NCI-H2107 (cell line): Measurements from ENCODE around the gene LRRC4B.

Source experiments
- DNase-seq: peaks from one replicate; lab custom pipeline; 2025; lab: John Stamatoyannopoulos, UW

LRRC4B gene

DNA sequence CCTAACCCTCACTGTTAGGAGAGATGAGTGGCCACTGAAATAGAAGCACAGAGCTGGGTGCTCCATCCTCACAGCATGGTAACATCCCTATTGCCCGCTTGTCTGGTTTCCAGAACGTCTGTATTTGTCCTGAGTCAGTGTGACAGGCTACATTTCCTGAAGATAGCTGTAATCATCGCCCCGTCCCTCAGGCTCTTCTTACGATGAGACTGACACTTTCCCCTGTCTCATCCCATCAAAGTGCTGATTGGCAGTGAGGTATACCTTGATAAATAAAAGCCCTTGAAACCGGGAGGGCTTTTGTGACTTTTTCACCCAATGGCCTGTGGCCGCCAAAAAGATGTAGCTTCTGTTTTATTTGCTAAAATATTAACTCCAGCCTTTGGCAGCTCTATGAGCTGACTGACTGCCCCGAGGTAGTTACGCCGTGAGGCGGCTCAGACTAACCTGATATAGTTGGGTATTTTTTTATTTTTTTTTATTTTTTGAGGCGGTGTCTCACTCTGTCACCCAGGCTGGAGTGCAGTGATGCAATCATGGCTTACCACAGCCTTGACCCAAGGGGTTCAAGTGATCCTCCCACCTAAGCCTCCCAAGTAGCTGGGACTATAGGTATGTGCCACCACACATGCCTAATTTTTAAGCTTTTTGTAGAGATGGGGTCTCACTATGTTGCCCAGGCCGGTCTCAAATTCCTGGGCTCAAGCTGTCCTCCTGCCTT lies 5.7 kb upstream of the LRRC4B start:
- no peak for DNase-seq

DNA sequence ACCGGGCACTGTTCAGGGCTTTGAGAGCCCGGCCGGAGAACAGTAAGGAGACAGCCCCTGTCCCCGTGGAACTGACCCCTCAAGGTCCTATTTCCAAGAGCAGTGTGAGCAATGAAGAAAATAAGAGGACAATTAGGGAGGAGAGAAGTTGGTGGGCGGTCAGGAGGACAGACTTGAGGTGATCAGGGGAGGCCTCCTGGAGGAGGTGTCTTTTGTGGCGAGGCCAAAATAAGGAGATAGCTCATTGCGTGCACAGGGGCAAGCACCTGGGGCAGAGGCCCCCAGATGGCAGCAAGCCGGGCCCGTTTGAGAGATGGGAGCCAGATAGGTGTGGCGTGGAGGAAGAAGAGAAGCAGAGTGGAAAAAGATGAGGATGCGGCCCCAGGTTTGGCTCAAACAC lies 2.8 kb upstream of the LRRC4B start:
- no peak for DNase-seq

DNA sequence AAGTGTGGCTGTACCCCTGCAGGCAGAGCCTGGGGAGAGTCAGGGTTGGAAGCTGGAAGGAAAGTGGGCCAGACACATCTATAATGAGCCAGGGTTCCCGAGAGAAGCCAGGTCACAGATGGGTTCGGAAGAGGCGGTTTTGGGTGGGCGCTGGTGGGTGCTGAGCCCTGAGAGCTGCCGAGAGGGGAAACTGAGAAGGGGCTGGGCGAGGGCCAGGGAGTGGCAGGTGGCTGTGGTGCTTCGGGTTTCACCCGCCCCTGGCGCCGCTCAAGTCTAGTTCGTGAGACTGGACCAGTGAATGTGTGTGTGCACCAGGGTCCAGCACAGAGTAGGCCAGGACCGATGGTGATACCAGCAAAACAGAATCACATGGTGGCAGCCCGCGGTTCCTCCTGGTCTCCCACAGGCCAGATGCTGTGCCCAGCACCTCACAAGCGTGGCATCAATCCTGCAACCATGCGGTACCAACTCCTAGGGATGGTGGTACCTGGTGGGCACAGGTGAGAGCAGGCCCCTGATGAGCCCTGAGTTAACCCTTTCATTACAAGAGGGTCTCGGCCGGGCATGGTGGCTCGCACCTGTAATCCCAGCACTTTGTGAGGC lies 1.8 kb upstream of the LRRC4B start:
- no peak for DNase-seq

DNA sequence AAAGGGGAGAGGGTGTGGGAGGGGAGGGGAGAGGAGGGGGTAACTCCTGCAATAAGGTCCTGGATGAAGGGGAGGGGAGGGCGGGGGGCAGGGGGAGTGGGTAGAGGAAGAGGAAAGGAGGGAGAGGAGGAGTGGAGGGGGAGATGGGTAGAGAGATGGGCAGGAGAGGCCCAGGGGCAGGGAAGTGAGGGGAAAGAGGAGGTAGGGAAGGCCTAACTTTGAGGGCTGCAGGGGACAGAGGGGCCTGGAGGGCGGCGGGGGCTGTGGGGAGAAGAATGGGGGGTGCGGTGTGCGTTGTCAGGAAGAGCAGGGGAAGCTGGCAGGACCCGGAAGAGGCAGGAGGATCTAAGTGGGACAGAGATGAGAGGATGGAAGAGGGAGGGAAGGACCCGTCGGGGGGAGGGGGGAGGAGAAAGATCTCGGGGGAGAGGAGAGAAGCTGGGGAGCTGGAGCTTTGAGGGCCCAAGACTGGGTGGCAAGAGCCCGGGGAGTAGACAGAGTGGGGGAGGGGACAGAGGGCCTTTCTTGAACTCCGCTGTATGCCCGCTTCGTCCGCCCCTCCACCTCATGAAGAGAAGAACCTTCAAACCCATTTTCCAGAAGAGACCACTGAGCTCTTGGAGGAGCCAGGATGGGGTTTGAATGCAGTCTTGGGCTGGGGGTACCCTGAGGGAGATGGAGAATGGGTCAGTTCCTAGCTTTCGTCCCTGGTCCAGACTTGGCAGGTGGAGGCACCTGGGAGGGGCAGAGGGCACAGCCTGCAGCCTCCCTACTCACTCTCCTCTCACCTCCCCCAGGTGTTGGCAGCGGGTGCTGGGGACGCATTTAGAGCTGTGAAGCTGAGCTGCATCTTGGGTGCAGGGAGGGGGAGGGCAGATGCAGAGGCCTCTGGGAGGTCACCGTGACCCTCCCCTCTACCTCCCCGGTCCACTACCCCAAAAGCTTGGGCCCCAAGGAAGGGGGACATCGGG lies 778 bp upstream of the LRRC4B start:
- no peak for DNase-seq

DNA sequence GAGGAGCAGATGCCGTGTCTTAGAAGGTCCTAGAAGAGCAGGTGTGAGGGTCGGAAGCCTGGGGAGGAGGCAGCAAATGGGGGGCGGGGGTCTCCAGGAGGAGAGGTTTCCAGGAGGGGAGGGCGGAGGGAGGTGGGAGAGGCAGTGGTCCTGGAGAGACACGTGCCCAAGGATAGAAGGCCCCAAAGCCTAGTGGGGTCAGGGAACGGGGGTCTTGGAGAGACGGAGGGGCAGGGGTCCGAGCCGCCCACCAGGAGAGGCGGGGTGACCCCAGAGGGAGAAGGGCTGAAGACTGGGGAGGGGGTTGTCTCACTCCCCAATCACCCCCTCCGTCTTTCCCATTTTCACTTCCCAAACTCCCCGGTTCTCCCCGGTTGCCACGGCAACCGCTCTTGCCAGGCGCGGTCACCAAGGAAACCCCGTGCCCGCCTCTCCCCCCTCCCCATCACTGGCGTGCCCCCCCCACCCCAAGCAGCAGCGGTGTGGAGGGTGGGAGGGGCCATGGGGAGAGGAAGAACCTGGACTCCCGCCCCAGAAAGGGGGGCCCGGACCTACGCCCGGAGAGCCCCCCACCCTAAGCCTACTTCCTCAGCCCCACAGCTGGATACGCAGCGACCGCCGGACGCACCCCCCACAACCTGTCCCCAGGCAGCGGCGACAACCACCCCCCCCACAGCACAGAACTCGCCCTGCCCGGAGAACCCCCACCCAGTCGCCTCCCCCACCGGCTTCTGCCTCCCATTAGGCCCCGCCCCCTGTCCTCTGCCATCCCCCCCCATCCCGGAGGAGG lies 988 bp downstream of the LRRC4B start:
- no peak for DNase-seq

DNA sequence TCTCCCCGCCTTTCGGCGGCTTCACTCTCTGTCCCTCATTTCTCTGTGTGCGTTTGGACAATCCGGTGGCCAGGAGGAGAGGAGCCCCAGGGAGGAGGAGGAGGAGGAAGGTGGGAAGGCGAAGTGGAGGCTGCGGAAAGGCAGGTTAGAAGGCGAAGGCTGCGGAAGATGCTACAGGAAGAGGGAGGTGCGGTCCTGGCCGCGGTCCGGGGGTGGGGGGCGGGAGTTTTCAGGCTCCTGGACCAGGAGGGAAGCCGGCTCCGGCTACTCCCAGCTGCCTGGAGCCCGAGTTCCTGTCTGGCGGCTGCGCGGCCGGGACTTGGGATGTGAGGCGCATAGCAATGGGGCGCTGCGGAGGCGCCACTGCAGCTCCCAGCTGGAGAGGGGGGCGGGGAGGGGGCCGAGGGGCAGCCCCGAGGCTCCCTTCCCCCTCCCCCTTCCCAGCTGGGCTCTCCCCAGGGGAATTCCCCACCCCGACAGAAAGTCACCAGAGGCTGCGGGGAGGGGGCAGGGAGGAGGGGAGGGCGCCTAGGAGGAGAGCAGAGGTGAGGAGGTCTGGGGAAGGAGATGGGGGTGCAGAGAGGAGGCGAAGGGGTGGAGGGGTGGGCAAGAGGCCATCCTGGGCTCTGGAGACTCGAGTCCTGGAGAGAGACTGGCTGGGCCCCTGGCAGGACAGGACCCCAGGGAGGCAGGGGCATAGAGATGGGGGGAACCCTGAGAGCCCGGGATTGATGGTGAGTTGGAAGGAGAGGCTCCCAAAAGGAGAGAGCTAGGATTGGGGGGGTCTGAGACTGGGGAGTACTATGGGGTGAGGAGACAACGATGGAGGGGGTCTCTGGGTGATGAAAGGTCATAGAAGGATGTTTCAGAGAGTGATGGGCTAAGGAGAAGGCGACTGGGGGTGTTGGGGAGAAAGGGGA lies 2.0 kb downstream of the LRRC4B start:
- no peak for DNase-seq

DNA sequence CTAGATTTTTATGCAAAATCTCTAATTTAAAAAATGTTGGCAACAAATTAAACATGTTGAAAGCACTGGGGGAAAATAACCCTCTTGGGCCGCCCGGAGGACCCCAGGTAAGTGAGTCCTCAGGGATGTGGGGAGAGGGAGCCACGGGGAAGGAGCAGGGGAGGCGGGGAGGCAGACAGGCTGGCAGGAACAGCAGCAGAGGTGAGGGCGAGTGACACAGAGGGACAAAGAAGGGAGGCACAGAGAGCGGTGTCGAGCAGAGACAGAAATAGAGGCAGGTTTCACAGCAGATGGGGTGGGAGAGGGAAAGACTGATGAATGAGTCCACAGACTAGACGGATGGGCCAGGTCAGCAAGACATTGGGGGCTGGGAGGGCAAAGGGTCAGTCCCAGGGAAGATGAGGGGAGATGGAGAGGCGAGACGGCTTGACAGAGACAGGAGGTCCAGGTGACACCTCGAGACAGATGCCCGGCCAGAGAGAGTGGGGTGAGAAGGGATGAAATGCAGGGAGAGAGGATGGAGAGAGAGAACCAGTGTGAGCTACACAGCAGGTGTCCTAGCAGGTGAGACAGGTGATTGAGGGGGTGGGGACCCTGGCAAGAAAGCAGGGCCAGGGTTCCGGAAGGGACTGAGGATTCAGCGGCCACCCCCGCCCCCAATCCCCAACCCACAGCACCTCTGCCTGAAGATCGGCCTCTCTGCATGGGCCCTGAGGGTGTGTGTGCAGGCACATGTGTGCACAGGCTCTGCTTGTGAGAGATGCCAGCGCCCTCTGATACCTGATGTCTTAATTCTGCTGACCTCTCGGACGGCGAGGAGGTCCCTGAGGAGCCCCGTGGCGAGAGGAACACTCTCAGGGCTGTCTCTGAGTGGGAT lies 3.8 kb downstream of the LRRC4B start:
- DNase-seq: no peak

DNA sequence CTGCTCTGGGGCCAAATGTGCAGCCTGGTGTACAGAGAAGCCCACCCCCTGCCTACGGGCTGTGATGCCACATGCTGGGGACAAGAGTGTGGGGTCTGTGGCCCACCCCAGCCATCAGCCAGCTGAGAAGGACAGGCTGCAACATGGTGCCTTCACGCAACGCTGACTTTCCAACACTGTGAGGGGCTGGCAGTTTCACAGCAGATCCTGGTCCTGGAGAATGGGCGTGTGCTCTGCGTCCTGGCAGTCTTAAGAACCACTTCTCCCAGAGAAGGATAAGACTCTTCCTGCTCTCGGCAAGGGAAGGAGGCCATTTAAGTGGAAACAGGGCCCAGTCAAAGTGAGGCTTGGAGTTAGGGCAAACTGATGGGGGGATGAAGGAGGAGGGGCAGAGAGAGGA lies 4.6 kb downstream of the LRRC4B start:
- DNase-seq: no peak

DNA sequence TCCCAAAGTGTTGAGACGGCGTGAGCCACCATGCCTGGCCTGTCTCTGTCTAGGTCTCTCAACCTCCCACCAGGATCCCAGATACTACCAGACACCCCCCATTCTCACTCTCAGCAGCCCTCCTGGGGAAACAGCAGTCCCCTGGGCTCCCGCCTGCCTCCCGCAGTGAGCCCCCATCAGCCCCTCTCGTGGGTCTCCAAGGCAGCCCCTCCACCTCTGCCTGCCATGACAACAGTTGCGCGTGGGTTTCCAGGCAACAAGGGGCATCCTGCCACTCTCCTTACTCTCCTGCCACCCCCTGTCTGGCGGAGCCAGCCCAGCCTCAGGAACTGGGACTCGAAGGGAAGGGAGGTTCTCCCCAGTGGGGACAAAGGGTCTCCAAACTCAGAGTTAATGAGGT lies 5.2 kb downstream of the LRRC4B start:
- DNase-seq: no peak

DNA sequence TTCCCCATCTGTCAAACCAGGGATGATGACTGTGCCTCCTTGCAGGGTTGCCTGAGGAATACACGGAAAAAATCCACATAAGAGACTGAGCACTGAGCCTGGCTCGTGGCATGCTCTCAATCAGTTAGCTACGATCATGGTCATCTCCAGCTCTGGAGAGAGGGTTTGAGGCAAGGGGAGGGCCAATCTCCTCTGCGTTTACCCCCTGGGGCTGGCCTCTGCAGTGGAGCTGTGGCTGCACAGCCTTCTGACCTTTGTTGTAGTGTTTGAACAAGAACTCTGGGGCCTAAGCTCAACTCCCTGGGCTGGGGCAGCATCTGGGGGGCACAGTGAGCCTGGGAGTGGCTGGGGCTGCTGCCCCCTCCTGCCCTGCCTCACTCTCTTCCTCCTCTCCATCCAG lies 5.9 kb downstream of the LRRC4B start:
- no peak for DNase-seq

DNA sequence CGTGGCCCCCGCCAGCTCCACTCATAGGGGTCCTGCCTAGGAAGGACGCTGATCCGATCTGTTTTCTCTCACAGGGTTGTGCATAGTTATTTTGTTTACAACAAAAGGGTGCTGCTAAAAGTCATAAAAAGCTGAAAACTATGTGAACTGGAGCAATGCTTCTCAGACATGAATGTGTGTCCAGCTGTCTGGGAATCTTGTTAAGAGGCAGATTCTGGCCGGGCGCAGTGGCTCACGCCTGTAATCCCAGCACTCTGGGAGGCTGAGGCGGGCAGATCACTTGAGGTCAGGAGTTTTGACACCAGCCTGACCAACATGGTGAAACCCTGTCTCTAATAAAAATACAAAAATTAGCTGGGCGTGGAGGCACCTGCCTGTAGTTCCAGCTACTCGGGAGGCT lies 8.6 kb downstream of the LRRC4B start:
- DNase-seq: no peak

DNA sequence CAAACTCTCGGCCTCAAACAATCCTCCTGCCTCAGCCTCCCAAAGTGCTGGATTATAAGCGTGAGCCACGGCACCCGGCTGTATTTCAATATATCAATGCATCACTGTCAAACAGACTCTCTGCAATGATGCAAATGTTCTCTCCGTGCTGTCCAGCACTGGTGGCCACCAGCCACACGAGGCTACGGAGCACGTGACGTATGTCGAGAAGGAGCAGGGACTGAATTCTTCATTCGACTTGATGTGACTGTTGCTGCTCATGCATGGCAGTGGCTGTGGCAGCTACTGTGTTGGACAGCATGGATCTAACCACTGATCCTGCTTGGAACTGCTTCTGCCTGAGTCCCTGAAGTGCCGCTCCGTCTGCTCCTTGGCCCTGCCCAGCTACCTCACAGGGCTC lies 9.8 kb downstream of the LRRC4B start:
- DNase-seq: no peak

DNA sequence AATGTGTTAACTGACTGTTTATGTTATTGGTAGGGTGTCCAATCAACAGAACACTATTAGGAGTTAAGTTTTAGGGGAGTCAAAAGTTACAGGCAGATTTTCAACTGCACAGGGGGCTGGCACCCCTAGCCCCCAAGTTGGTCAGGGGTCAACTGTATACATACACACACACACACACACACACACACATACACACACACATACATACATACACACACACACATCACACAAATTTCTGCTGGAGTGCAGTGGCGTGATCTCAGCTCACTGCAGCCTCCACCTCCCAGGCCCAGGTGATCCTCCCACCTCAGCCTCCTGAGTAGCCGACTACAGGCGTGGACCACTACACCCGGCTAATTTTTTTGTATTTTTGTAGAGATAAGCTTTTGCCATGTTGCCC lies 10.2 kb downstream of the LRRC4B start:
- DNase-seq: no peak

DNA sequence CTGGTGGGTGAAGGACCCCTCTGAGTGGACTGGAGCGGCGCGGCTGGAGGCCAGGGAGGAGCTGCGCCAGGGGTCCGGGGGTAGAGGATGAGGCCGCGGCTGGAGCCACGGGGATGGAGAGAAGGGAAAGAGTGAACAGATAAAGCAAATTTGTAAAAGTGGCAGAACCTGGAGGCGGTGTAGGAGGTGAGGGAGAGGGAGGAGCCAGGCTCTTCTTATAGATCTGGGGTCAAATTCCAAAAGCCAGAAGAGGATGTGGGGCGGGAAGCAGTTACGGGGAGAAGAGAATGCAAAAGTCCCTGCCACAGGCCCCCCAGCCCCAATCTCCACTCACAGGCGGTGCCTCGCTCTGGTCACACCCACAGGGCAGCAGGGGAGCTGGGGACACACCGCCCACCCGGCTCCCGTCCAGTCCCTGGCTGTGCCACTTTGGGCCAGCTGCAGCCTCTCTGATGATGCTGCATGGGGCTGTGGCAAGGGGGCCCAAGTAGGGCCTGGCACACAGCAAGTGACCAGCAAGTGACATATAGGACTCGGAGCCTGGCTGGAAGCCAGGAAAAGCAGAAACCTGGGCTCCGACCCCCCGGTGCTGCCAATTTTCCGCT lies 11.1 kb downstream of the LRRC4B start:
- no peak for DNase-seq

DNA sequence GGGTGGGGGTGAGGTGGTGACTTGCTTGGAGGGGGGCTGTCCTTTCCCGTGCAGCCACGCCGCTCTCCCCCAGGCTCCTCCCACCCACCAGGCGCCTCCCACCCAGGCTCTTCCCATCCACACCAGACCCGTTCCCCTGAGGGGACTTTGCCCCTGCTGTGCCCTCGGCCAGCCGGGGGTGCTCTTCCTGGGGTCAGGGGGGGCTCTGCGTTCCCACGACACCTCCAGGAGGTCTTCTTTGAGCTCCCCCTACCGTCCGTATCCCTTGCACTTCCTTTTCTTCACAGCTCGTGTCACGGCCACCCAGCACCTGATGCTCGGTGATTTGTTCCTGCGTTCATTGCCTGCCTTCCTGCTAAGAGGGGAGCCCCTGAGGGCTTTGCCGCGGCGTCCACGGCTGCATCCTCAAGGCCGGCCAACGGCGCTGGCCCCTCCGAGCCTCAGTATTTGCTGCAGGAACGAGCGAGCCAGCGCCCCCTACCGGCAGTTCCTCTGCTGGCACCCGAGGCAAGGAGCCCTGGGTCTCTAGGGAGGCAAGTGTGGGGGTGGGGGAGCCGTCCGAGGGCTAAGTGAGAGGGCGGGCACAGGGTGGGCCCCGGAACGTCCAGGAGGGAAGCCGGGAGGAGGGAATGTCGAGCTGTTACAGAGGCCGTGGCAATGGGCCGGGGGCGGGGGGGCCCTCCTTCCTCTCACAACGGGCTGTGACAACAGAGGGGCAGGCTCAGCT lies 11.8 kb downstream of the LRRC4B start:
- DNase-seq: peak; percentile 25

DNA sequence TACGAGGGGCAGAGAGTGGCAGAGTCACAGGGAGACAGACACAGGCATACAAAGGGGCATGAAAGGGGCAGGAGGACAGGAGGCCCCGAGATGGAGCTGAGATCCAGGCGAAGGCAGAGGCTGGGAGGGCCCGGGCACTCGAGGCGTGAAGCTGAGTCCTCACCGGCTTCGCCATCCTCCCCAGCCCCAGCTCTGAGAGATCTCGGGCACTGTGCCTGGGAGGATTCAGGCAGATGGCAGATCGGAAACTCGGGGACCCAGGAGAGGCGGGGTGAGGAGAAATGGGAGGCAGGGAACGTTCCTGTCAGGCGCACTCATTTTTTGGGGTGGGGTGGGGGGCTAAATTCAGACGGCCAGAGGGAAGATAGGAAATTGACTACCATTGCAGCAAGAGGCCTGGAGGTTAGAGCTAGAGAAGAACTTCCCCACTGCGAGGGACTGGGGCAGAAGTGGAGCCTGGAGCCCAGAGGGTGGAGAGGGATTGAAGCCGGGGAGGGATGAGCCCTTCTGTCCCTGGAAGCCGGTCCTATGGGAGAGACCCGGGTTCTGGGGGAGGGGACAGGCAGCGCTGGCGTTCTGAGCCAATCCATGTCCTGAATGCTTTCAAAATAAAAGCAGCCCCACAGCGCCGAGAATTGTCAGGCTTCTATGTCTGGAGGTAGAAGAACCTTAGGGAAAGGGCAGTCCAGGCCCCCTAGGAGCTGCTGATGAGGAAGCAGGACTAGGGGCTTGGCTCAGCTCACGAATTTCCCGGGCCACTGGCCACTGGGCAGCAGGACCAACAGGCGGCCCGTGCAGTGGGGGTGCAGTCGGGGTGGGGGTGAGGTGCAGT lies 12.6 kb downstream of the LRRC4B start:
- DNase-seq: no peak

DNA sequence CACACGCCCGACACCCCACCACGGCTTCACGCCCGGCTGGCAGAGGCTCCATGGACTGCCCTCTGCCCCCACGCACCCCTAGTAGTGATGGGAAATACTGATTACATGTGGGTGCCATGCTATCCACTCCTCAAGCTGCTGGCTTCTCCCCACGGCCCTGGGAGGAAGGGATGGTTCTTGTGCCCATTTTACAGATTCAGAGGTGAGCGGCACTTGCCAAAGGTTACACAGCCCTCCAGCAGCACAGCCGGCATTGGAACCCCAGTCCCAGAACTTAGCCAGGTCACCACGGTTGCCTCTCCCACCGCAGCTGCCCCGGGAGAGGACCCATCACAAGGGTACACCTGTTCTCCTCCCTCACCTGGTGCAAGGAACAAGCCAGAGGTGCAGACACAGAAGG lies 13.2 kb downstream of the LRRC4B start:
- no peak for DNase-seq

DNA sequence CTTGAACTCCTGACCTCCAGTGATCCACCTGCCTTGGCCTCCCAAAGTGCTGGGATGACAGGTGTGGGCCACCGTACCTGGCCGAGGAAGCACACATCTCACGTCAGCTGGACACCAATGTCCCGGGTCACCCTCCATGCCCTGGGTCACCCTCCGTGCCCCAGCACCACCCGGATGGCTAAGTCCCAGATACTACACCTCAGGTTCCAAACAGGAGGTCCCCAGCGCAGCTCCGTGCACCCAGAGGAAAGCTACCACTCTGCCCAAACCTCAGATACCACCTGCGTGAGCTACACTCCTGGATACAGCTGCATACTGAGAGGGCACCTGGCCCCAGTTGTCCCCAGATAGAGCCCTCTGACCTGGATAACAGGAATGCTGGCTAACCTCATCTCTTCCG lies 14.0 kb downstream of the LRRC4B start:
- no peak for DNase-seq
